D721Med (cell line): ENCODE results near the gene ZNF697.

ENCODE experiments used
- DNase-seq: peaks from one replicate; pipeline ENCODE4 v3.0.0; 2011; ENCODE audit warnings: low spot score; ENCODE audit not compliant: insufficient read length
- FAIRE-seq: peaks from 2 replicates; lab custom pipeline; 2011; peaks lifted over from hg19 to GRCh38; lab: Jason Lieb, UNC
- CTCF ChIP-seq: IDR thresholded peaks from 2 replicates; pipeline ENCODE4 v1.5.1; 2012; ENCODE audit warnings: mild to moderate bottlenecking, control low read depth; ENCODE audit not compliant: insufficient read depth; ENCODE audit errors: missing control alignments

ZNF697 gene

GRCh38 chr1:119653135-119653838 lies 5.2 kb upstream of the ZNF697 start:
- DNase-seq = no peak
- no peak for TF ChIP-seq CTCF
- no peak for FAIRE-seq

- no peak for DNase-seq
- no peak for FAIRE-seq
- no peak for TF ChIP-seq CTCF
Observed at GRCh38 chr1:119652587-119652986, 4.5 kb upstream of the ZNF697 start.

GRCh38 chr1:119651641-119652040 lies 3.6 kb upstream of the ZNF697 start:
- no peak for DNase-seq
- no peak for FAIRE-seq
- TF ChIP-seq CTCF = no peak

- DNase-seq (no peak), FAIRE-seq (no peak)
Observed at GRCh38 chr1:119651133-119651532, 3.1 kb upstream of the ZNF697 start.

GRCh38 chr1:119648620-119649004 lies 546 bp upstream of the ZNF697 start:
- DNase-seq = no peak

More at GRCh38 chr1:119651133-119651532, 3.1 kb upstream of the ZNF697 start:
- TF ChIP-seq CTCF = no peak

GRCh38 chr1:119647228-119647733 lies 785 bp downstream of the ZNF697 start:
- TF ChIP-seq CTCF = no peak
- FAIRE-seq (no peak), DNase-seq (no peak)

More at GRCh38 chr1:119648620-119649004, 546 bp upstream of the ZNF697 start:
- no peak for TF ChIP-seq CTCF
- no peak for FAIRE-seq
